ENCODE measurements around the gene SULT1C3.
"Not testable (repeated sequence)": the region's sequence is repeated elsewhere in the genome, so short reads cannot be mapped to it uniquely, and the experiment has no call there.

The SULT1C3 gene

GRCh38 chr2:108244667-108245414, 5.1 kb downstream of the SULT1C3 start:
- DNase-seq (ENCODE audit: low read depth in 2 of 2), result no peak

DNA sequence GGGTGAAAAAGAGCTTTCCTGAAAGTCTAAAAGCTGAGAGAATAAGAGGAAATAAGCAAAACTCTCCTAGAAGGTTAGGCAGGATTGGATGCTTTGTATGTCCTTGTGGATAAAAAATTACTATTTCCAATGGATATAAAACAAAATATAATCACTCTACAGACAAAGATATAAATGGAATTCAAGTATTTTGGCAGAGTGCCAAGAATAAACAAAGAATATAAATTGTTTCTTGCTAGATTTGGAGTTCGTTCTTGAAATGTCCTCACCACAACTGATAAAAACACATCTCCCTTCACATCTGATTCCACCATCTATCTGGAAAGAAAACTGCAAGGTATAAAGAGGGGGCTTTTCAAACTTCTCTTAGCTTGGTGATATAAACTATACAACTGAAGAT, 13.3 kb downstream of the SULT1C3 start:
- DNase-seq (ENCODE audit: low read depth in 2 of 2), result no peak

GRCh38 chr2:108257757-108258331, 18.1 kb downstream of the SULT1C3 start:
- no peak for DNase-seq (ENCODE audit: low read depth in 2 of 2)

DNA sequence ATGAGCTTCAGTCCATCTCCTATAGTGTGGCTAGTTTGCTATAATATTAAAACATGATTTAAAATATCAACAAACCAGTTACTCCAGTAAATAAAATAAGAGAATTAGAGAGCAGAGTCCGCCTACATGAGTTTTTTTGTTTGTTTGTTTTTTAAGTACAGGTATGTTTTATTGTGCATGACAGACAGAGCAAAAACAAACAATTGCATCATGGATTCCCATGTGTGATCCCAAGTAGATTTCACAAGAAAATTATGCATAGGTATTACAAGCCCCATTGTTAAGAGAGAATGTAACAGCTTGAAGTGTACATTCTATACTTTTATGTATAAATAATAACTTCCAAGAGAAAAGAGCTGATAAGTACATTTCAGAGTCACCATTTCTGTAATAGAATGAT, 21.0 kb downstream of the SULT1C3 start:
- DNase-seq (ENCODE audit: low read depth in 2 of 2), result no peak

DNA sequence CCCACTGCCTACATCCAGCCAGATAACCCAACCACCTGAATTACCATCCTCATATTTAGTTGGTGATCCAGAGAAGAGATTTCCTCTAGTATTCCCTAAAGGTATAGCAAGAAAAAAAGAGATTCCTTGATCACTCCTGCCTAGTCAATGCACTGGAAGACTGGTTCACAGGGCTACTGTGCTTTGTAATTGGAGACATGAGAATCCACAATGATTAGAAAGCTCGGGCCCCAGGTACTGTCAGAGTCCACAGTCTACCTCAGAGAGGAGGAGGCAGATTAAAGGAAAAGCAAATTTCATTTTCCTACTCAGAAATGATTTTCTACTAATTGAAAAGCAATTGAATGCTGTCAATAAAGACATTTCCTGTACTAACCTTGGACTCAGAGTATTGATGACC, 22.3 kb downstream of the SULT1C3 start:
- no peak for DNase-seq (ENCODE audit: low read depth in 2 of 2)

DNA sequence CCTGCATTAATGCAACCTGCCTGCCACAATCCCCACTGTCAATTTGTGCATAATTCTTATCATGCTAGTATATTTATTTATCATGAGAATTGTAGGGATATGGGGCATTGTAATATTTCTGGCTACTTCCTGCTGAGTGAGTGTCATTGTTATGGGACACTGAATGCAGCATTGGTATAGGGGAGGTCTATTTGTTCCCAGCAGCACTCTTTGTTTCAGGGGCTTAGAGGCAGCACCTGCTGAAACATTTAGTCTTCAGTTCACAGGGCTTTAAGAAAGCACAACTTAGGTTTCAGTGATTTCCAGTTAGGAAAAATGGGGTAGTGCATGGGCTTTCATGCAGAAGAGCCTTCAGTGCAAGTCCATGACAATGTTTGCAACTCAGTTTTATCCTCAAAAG, 23.6 kb downstream of the SULT1C3 start:
- DNase-seq (ENCODE audit: low read depth in 2 of 2), result no peak

GRCh38 chr2:108266218-108266617, 26.4 kb downstream of the SULT1C3 start:
- no peak for DNase-seq (ENCODE audit: low read depth in 2 of 2)

DNA sequence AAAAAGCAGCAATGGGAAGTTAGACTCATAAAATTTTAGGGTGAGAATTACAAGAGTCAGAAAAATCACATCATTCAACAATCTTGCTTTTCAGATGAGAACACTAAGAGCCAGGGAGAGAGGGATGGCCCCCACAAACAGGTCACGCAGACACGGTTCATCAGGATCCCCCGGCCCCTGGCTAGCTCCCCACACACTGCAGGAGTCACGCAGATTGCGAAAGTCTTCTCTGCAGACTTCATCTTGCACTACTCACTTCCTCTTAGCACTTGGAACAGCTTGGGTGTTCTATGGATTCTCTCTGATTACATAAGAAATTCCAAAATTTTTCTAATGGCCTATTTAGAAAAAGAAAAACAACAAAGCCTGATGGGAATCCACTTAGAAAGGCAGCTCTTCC, 27.3 kb downstream of the SULT1C3 start:
- DNase-seq (ENCODE audit: low read depth in 2 of 2), result no peak

- no peak for DNase-seq (ENCODE audit: low read depth in 2 of 2)
Observed at GRCh38 chr2:108268001-108268400, 28.2 kb downstream of the SULT1C3 start.

DNA sequence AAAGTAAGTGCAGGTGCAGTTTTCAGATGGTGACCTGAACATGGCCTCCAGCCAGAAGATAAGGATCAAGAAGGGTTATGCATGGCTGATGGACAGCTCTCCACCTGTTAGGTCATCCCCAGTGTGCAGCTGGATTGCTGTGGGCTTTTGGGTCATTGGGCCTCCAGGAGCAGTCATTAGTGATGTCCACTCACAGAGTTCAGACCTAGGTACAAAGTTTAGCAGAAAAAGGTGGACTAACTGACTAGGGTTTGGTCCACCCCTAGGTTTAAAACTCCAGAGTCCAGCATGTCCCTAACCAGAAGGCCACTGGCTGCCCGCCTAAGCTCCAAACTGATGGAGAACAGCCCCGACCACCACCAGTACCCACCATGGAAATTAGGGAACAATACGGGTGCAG, 30.6 kb downstream of the SULT1C3 start:
- no peak for DNase-seq (ENCODE audit: low read depth in 2 of 2)

DNA sequence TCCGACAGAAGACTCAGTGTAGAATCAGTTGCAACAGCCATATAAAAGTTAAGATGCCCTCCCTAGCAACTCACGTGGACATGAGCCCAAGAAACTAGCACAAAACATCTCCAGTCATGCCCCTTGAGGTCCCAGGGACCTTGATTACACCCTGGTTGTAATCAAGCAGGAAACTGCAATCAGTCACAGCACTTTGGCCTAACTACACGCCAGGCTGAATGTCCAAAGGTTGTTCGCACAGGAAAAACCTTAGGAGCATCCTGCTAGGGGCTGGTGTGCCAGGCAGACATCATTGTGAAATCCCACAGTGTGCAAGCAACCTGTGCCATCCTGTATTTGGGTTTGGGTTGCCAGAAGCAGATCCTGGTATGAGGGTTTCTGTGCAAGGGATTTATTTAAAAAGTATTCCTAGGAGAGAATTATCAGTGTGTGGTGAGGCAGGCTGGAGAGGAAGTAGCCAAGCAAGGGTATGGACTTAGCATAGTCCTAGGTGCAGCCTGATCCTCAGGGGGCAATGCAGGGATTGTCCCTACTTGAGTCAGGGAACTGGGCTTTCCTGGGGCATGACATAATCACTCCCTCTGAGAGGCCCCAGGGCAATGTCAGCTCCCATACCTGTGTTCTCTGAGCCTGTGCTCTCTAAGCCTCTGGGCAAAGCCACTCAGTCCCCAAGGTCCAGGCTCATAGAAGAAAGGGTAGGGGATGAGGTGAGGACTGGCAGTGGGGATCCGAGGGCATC, 31.2 kb downstream of the SULT1C3 start:
- DNase-seq (ENCODE audit: low read depth in 2 of 2), result no peak

- DNase-seq (ENCODE audit: low read depth in 2 of 2), result no peak
Observed at GRCh38 chr2:108271691-108272253, 32.0 kb downstream of the SULT1C3 start.

DNA sequence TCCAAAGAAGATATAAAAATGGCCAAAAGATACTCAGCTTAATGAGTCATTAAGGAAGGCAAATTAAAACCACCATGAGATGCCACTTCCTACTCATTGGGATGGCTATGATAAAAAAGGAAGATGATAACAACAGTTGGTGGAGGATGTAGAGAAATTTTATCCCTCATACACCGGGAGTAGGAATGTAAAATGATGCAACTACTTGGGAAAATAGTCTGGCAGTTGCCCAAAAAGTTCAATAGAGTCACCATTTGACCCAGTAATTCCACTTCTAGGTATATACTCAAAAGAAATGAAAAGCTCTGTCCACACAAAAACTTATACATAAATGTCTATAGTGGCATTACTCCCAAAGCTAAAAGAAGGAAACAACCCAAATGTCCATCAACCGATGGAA, 38.9 kb downstream of the SULT1C3 start:
- DNase-seq (ENCODE audit: low read depth in 2 of 2), result no peak

DNA sequence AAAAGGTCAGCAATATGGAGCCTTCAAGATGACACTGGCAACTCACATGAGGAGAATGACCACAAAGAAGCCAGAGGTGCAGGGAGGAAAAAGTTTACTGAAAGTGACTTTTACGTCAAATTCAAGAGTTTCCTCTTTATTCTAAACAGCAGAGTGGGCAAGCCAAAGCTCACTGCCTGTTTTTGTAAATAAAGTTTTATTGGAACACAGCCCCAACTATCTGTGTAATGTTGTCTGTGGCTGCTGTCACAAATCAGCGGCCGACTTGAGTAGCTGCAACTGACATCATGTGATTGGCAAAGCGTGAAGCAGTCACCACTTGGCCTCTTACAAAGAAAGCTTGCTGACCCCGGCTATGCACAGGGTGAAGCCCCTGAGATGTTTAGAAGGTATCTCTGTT, 39.7 kb downstream of the SULT1C3 start:
- DNase-seq (ENCODE audit: low read depth in 2 of 2), result no peak

DNA sequence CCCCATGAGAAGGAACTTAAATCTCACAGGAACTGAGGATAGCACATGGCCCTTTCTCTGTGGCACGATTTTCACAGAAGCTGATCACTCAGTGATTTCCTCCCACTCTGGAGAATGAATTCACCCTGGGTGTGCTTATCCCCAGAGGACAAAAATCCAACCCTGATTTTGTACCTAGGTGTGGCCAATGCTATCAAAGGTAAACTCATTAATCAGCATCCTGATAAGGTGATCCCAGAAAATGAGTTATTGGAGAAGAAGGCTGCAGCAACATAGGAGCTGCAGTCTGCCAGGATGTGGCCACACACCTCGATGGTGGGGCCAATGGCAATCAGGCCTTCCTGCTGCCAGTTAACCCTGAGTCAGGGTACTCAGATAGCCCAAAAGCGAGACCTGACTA, 40.7 kb downstream of the SULT1C3 start:
- DNase-seq (ENCODE audit: low read depth in 2 of 2), result no peak

GRCh38 chr2:108284566-108284965, 44.8 kb downstream of the SULT1C3 start:
- not testable (repeated sequence) for DNase-seq (ENCODE audit: low read depth in 2 of 2)

DNA sequence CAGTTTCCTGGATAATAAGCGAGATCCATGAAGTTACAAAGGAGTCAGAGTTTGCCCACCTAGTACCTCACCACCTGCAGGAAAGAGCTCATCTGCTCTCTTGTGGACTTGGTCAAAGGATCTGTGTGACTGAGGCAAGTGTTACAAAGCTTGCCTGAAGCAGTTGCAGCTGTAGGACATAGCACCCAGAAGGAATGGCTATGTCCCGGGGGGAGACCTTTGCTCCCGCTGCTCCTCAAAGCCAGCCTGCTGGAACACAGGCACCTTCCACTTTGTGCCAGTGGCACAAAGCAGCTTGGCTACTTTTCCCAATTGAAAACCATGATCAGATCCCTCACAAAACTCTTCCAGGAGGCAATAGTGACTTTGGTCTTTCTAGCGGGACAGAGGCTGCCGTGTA, 45.8 kb downstream of the SULT1C3 start:
- DNase-seq (ENCODE audit: low read depth in 2 of 2), result no peak

DNA sequence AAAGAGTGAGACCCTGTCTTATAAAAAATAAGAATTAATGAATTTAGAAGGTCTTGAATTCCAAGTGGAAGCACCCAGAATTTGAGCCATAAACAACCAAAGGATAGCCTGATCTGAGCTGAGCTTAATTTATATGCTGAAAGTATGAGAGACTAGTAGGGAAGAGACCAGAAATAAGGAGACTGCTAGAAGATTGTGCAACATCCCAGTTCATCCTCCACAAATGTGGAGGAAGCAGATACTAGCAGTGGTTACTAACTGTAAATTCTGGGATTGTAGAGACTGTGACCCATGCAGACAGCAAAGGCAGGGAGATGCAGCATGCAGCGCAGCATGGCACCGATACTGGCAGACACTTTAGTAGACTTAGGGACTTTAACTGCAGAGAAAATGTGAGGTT, 47.4 kb downstream of the SULT1C3 start:
- DNase-seq (ENCODE audit: low read depth in 2 of 2), result no peak

GRCh38 chr2:108288534-108289106, 48.9 kb downstream of the SULT1C3 start, which contains the start of gene SULT1C2:
Gene SULT1C2 (plus strand): TSS chr2:108288895. CDS start chr2:108293668, 4,773 bp downstream.
- DNase-seq (ENCODE audit: low read depth in 2 of 2), result no peak

GRCh38 chr2:108293850-108294249, 54.1 kb downstream of the SULT1C3 start:
- no peak for DNase-seq (ENCODE audit: low read depth in 2 of 2)

DNA sequence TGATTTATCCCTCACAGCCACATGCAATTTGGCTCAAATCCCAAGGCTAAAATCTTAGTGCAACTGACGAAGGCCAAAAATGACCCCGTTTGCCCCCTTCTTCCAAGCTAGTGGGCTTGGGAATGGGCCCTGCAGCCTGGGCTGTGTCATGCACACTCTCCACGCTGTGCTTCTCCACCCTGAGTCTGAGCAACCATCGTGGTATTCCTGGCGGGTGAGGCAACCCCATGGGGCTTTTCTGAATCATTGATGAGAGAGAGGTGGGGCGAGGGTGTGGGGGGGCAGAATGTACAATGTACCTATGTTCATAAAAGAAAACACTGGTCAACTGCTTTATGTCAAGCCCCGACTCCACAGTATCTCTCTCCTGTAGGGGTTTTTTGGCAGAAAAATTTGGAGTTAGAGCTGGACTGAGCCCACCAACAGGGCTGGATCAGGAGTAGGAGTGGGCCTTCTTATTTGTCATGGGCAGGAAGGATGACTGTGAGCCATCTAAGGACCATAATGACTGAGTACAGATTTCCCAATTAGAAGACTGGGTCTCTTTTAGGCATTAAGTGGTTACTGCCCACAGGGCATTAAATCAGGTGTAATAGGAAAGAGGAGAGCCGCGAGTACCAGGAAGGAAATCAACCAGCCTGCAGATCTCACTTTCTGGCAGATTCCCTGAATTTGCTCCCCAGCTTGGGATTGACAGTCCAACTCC, 57.8 kb downstream of the SULT1C3 start:
- no peak for DNase-seq (ENCODE audit: low read depth in 2 of 2)

GRCh38 chr2:108301558-108301957, 61.8 kb downstream of the SULT1C3 start:
- DNase-seq (ENCODE audit: low read depth in 2 of 2), result no peak
